WERI-Rb-1 (cell line): ENCODE results near the gene GNA12.
"Not testable (repeated sequence)": the region's sequence is repeated elsewhere in the genome, so short reads cannot be mapped to it uniquely, and the experiment has no call there.

ENCODE experiments used
- DNase-seq: peaks from one replicate; pipeline ENCODE4 v3.0.0-alpha.2; 2020
- H3K27ac ChIP-seq: fragments of 250-450 bp; sonication (Bioruptor Pico); 2 replicates; pipeline ENCODE4 v1.5.1; 2020; ENCODE audit warnings: mild to moderate bottlenecking, moderate library complexity
- H3K27me3 ChIP-seq: fragments of 250-450 bp; sonication (Bioruptor Pico); 2 replicates; pipeline ENCODE4 v1.5.1; 2021; ENCODE audit warnings: mild to moderate bottlenecking, low read depth, moderate library complexity; ENCODE audit not compliant: insufficient read depth, severe bottlenecking
- H3K36me3 ChIP-seq: fragments of 250-450 bp; sonication (Bioruptor Pico); 2 replicates; pipeline ENCODE4 v1.5.1; 2020; ENCODE audit warnings: mild to moderate bottlenecking, moderate library complexity
- H3K4me3 ChIP-seq: 2 replicates; pipeline ENCODE4 v1.5.1; 2011; ENCODE audit warnings: low read depth, mild to moderate bottlenecking, control low read depth, low read length
- H3K9me3 ChIP-seq: fragments of 250-450 bp; sonication (Bioruptor Pico); 2 replicates; pipeline ENCODE4 v1.5.1; 2021; ENCODE audit warnings: mild to moderate bottlenecking, moderate library complexity; ENCODE audit not compliant: severe bottlenecking
- TF ChIP-seq, protein P1 (sequence below): IDR thresholded peaks from 2 replicates; pipeline ENCODE4 v1.5.1; 2011; ENCODE audit warnings: low read depth, mild to moderate bottlenecking, control low read depth, inconsistent platforms, low read length

GNA12 gene

DNA sequence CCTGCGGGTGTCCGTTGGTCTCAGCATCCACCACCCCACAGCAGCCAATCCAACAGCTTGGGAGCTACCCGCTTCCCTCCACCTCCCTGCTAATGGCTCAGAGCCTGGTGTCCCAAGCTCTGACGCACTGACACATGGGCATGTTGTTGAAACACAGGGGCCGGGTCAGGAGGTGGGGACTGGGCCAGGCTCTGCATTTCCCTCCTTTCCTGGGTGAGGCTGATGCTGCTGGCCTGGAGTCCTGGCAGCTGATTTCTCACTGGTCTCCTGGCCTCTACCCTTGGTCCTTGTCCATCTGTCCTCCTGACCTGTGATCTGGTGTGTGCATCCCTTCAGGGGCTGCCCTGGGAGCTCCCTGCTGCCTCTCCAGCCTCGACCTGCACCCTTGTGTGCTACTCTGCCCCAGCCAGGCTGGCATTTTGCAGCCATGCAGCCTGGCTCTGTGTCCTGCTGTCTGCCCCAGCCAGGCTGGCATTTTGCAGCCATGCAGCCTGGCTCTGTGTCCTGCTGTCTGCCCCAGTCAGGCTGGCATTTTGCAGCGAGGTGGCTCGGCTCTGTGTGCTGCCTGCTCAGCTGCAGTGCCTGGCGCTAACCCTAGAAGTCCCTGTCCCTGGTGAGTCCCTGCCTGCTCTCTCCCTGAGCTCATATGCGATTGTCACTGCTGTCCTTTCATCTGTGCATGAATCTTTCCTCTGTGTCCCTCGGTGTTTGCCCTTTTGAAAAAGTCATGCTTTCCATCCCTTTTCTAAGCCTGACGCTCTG is 142.1 kb downstream of the GNA12 start:
- Histone ChIP-seq H3K9me3 (peaks cover 2% of the 10 kb centered on the region), H3K27ac (no peak overlapping the region), H3K27me3 (no peaks in the 10 kb centered on the region), H3K36me3 (no peaks in the 10 kb centered on the region), H3K4me3 (no peak overlapping the region)
- DNase-seq: no peak
- TF ChIP-seq, protein P1, sequence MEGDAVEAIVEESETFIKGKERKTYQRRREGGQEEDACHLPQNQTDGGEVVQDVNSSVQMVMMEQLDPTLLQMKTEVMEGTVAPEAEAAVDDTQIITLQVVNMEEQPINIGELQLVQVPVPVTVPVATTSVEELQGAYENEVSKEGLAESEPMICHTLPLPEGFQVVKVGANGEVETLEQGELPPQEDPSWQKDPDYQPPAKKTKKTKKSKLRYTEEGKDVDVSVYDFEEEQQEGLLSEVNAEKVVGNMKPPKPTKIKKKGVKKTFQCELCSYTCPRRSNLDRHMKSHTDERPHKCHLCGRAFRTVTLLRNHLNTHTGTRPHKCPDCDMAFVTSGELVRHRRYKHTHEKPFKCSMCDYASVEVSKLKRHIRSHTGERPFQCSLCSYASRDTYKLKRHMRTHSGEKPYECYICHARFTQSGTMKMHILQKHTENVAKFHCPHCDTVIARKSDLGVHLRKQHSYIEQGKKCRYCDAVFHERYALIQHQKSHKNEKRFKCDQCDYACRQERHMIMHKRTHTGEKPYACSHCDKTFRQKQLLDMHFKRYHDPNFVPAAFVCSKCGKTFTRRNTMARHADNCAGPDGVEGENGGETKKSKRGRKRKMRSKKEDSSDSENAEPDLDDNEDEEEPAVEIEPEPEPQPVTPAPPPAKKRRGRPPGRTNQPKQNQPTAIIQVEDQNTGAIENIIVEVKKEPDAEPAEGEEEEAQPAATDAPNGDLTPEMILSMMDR: no peak

DNA sequence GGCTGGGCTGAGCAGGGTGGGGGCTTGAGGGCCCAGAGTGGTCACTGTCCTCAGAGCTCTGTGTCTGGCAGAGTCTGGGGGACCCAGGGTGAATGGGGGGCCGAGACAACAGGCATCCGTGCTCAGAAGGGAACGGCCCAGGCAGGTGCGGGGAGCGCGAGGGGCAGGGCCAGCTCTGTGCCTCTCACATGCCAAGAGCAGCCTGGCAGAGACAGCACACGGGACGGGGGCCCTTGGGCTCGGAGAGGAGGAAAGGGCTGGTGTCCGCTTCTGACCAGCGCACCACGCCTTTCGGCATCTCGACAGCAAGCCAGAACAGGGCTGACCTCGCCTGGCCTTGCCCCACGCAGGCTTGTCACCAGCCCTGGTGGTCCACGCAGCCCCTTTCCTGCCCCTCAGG is 142.7 kb downstream of the GNA12 start:
- no peaks in the 10 kb centered on the region for H3K36me3 ChIP-seq
- peaks cover 2% of the 10 kb centered on the region for H3K9me3 ChIP-seq
- TF ChIP-seq, protein P1: no peak
- no peak overlapping the region for H3K4me3 ChIP-seq
- no peaks in the 10 kb centered on the region for H3K27me3 ChIP-seq
- DNase-seq: no peak
- no peak overlapping the region for H3K27ac ChIP-seq

DNA sequence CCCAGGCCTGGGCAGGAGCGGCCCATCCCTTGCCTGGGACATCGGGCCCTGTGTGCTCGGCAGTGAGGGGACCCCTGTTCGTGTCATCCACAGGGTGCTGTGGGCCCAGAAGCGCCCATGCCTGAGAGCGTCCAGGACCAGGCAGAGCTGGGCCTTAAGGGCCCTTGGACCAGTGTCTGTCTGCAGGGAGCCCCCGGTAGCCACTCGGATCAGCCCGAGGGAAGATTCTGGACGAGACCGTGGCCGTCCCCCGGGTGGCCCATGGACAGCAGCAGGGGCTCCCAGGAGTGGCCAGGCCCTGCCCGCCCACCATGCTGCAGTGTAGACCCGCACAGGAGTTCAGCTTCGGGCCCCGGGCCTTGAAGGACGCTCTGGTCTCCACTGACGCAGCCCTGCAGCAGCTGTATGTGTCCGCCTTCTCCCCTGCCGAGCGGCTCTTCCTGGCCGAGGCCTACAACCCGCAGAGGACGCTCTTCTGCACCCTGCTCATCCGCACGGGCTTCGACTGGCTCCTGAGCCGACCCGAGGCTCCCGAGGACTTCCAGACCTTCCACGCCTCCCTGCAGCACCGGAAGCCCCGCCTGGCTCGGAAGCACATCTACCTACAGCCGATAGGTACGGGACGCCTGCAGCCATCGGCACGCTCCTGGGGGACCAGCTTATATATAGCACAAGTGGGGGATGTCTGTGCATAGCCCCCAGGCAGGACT is 143.8 kb downstream of the GNA12 start:
- DNase-seq: no peak
- Histone ChIP-seq H3K27me3 (no peaks in the 10 kb centered on the region), H3K9me3 (peaks cover 2% of the 10 kb centered on the region), H3K36me3 (no peaks in the 10 kb centered on the region), H3K4me3 (no peak overlapping the region), H3K27ac (no peak overlapping the region)
- TF ChIP-seq, protein P1: no peak

DNA sequence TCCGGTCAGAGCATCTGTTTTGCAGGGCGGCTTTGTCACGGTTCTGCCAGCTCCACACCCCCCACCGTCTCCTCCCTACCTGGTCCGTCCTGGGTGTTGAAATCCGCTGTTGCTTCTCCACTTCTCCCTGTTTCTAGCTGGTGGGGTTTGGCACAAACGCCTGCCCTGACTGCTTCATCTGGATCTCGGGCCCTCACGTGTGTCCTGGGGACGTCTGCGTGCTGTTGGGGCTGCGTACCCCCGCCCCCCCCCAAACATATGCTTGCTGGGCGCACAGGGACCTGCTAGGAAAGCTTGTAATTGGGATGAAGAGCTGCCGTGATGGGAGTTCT is 144.9 kb downstream of the GNA12 start:
- no peaks in the 10 kb centered on the region for H3K27me3 ChIP-seq
- no peaks in the 10 kb centered on the region for H3K36me3 ChIP-seq
- no peaks in the 10 kb centered on the region for H3K9me3 ChIP-seq
- H3K4me3 ChIP-seq: no peak overlapping the region
- H3K27ac ChIP-seq: no peak overlapping the region
- TF ChIP-seq, protein P1: no peak
- no peak for DNase-seq

DNA sequence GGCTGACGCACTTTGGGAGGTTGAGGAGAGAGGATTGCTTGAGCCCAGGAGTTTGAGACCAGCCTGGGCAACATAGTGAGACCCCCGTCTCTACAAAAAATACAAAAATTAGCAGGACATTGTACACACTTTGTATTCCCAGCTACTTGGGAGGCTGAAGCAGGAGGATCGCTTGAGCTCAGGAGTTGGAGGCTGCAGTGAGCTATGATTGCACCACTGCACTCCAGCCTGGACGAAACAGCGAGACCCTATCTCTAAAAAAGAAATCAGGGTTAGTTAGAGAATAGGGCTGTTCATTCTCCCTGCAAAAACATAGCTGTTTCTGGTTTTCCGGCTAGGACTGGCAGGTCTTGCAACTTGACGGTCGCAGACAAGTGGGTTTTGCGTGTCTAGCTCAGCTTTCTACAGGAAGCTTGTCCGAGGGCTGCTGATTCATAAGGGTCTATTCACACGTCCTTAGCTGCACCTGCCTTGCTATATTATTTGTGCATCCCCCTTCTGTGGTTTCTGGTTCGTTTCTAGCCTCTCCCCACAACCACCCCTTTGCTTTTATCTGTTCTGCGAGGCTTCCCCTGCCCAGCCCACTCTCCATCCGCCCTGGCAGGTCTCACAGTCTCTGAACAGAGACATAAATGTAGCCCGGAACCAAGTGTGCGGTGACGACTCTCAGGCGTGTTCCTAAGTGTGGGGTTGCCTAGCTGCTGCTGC is 145.4 kb downstream of the GNA12 start:
- no peak overlapping the region for H3K4me3 ChIP-seq
- H3K27ac ChIP-seq: no peak overlapping the region
- H3K9me3 ChIP-seq: no peaks in the 10 kb centered on the region
- no peaks in the 10 kb centered on the region for H3K36me3 ChIP-seq
- TF ChIP-seq, protein P1: no peak
- DNase-seq: no peak
- no peaks in the 10 kb centered on the region for H3K27me3 ChIP-seq

DNA sequence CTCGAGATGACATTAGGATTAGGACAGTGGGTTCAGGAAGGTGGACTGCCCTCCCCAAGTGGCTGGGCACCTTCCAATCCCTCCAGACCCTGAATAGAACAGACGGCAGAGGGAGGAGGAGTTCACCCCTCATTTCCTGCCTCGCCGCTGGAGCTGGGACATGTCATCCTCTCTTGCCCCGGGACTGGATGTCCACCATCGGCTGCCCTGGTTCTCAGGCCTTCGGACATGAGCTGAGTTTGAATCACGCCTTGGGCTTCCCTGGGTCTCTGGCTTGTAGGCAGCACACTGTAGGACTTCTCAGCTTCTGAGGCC is 150.0 kb downstream of the GNA12 start:
- not testable (repeated sequence) for H3K27ac ChIP-seq, H3K9me3 ChIP-seq, H3K4me3 ChIP-seq, H3K27me3 ChIP-seq, DNase-seq, H3K36me3 ChIP-seq

DNA sequence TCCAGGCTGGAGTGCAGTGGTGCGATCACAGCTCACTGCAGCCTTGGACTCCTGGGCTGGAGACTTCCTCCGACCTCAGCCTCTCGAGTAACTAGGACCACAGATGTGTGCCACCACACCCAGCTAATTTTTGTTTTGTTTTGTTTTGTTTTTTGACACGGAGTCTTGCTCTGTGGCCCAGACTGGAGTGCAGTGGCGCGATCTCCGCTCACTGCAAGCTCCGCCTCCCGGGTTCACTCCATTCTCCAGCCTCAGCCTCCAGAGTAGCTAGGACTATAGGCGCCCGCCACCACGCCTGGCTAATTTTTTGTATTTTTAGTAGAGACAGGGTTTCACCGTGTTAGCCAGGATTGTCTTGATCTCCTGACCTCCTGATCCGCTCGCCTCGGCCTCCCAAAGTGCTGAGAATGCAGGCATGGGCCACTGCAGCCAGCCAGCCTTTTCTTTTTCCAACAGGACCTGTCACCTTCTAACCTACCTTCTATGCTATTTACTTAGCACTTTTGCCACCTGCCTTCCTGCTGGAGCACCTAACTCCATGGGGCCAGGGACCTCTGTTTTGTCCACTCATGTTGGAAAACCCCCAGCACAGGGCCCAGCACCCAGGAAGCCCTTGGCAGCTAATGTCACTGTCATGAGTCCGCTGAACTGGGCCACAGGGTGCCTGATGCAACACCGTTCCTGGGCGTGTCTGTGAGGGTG is 150.5 kb downstream of the GNA12 start:
- H3K4me3 ChIP-seq, H3K27ac ChIP-seq, H3K36me3 ChIP-seq, H3K9me3 ChIP-seq, DNase-seq, H3K27me3 ChIP-seq: not testable (repeated sequence)
